ENCODE measurements around the gene RAET1G.

- TF ChIP-seq CTCF (IDR thresholded peaks at IDR 0.05), result no peak
- TF ChIP-seq POLR2A (IDR thresholded peaks at IDR 0.05; ENCODE audit: low read depth), result no peak
Observed at GRCh38 chr6:149909701-149910470, 13.0 kb downstream of the RAET1G start.
